GM11168 (cell line): ENCODE measurements around the gene TMEM217.

Experiments used
- in situ Hi-C: fragments of 300-500 bp; cut with MboI; formaldehyde crosslinking; loops from one replicate; pipeline ENCODE4 v1.12.0; 2022; ENCODE audit warnings: low sequenced_read_pairs; ENCODE audit not compliant: unreplicated experiment

The TMEM217 gene

GRCh38 chr6:37251211-37251780, 6.6 kb downstream of the TMEM217 start:
- in situ Hi-C loops: no loop called here

DNA sequence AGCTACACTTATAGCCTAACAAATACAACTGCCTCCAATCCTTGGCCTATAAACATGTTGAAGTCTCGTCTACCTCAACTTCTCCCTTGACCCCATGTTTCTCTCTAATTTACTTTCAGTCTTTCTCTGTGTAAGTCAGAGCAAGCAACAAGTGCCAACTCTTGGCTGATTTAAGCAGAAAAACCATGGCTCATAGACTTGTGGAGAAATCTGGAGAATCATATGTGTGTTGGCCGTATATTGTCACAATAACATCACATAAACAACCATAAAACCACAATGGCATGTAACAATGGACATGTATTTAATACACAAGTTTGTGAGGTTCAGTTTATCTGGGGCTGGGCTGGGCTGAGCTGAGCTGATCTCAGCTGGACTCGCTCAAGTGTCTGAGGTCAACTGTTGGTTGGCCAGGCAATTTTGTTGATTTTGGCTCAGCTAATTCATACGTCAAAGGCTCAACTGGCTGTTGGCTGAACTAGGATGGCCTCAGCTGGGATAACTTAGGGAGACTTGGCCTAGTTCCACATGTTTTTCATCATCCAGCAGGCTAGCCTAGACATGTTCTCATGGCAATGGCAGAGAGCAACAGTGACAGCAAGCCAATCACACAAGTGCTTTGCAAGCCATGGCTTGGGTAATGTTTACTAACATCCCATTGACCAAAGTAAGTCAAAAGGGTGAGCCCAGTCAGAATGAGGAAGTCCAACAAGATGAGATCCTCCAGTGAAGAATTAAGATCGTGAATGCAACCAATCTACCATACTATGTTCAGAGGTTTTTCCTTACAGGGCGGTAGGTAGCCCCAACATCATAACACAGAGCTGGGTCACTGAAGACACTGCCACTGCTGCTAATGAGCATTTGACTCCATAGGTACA, 13.3 kb downstream of the TMEM217 start:
- in situ Hi-C loops: no loop called here

- in situ Hi-C loops: no loop called here
Observed at GRCh38 chr6:37243816-37244370, 14.1 kb downstream of the TMEM217 start.

DNA sequence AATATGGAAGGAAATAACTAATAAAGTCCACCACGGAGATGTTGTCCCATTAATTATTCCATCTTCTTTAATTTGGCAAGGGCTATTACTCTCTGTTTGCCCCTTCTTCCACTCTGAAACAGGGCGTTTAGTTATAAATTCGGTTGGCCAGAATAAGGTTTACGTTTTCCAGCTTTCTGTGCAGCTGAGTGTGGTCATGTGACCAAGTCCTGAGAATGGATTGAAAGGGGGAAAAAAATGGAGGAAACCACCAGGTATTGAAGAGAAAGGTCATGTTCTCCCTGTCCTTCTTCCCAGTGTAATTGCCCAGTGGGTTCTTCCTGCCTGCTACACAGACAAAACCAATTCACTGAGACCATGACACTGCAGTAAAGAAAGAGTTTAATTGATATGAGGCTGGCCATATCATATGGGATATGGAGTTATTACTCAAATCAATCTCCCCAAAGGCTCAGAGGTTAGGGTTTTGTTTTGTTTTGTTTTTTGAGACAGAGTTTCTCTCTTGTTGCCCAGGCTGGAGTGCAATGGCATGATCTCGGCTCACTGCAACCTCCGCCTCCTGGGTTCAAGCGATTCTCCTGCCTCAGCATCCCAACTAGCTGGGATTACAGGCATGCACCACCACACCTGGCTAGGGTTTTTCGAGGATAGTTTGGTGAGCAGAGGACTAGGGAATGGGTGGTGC, 14.7 kb downstream of the TMEM217 start:
- in situ Hi-C loops: no loop called here

GRCh38 chr6:37242429-37243052, 15.4 kb downstream of the TMEM217 start:
- in situ Hi-C loops: no loop called here

- in situ Hi-C loops: no loop called here
Observed at GRCh38 chr6:37241775-37242428, 16.0 kb downstream of the TMEM217 start.

DNA sequence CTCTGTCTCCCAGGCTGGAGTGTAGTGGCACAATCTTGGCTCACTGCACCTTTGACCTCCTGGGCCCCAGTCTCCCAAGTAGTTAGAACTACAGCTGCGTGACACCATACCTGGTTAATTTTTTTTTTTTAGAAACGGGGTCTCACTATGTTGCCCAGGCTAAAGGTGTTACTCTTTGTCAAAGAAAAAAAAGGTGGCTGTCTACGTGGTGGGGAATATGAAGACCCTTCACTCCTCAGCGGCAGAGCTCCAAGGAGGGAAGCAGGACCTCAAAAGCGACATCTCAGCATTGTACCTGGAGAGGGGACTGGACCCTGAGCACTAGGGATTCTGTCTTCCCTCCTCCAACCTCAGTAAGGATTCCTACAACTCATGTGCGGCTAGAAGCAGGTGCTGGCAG, 16.8 kb downstream of the TMEM217 start:
- in situ Hi-C loops: no loop called here

- in situ Hi-C loops: no loop called here
Observed at GRCh38 chr6:37239950-37240713, 17.8 kb downstream of the TMEM217 start.

DNA sequence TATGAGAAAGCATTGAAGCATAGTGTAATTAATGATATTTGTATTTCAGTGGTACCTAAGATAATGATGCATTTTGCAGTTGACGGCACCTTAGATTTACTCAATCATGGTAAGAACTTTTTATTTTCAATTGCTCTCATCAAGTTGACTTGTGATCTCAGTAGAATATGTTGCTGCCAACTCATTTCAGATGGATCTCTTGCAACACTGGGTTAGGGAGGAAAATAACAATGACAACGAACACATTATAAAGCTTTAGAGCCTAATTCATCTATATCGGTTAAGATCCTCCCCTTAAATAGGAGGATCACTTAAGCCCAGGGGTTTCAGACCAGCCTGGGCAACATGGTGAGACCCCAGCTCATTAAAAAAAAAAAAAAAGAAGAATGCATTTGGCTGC, 18.4 kb downstream of the TMEM217 start:
- in situ Hi-C loops: no loop called here

DNA sequence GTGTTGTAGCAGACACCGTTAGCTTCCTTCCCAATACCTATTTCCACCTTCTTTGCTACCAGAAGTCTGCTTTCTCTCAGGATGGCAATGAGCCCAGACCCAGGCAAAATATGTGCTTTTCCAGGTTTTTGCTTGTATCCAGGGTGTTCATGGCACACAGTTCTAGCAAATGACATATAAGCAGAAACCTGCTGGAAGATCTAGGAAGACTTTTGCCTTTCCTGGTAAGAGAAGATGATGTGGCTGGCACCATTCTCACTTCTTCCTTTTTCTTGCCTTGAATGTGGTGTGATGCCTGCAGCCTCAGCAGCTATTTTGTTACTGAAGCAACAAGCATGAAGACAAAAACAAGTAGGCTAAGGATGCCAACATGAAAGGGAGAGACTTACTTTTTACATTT, 19.6 kb downstream of the TMEM217 start:
- in situ Hi-C loops: no loop called here

DNA sequence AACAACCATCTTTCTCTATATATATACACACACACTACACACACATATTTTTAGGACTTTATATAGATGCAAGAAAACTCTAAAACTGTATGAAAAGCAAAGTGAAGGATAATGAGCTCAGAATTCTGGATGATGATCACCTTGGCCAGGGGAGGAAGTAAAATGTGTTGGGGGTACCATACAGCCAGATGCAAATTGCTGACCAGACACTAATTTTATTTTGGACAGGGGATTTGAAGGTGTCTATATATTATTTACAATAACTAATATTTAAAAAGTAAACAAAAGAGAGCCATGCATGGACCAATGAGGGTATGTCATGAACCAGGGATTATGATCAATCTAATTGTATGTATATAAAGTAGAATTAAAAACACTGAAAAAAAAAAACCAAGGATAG, 20.2 kb downstream of the TMEM217 start:
- in situ Hi-C loops: no loop called here

DNA sequence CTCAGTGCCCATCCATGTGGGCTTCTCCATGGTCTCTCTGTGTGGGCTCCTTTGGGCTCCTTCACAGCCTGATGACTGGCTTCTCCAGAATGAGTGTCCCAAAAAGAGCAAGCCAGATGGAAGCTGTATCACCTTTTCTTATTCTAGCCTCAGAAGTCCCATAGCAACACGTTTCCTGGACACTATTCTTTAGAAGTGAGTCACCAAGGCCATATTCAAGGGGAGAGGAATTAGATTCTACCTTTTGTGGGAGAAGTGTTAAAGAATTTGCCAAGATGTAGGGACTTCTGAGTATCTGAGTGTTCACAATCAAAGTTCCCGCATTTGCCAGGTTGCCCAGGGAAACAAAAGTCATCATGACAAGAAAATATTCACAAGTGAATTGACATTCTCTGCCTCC, 21.0 kb downstream of the TMEM217 start:
- in situ Hi-C loops: no loop called here

DNA sequence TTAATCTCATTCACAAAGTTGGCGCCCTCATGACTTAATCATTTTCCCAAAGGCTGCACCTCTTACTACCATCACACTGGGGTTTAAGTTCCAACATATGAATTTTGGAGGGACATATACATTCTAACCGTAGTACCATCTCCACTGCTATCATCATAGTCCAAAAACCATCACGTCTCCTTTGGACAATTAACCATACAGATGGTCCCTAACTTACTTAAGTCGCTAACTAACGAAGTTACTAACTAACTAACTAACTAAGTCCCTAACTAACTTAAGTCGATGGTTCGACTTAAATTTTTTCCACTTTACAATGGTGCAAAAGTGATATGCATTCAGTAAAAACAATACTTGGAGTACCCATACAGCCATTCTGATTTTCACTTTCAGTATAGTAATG, 24.4 kb downstream of the TMEM217 start:
- in situ Hi-C loops: no loop called here

DNA sequence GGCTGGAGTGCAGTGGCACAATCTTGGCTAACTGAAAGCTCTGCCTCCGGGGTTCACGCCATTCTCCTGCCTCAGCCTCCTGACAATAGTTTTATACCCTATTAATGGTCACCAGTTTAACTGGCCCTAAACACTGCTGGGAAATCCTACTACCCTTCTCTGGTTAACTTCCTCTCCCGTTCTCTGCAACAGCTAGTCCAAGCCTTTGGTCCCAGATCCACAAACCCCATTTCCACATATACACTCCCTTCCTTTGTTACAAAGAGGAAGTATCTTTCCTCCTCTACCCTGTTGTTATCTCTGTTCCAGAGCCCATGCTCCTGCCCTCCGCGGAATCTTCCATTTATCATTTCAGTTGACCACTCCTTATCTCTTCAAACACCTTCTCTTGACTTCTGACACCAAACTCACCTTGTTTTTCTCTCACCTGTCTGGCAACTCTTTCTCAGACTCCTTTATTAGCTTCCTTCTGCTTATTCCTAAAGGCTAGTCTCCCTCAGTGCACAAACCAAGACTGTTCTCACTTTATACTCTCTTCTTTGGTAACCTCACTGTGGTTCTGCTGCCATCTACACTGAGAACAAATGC, 25.4 kb downstream of the TMEM217 start:
- in situ Hi-C loops: no loop called here

DNA sequence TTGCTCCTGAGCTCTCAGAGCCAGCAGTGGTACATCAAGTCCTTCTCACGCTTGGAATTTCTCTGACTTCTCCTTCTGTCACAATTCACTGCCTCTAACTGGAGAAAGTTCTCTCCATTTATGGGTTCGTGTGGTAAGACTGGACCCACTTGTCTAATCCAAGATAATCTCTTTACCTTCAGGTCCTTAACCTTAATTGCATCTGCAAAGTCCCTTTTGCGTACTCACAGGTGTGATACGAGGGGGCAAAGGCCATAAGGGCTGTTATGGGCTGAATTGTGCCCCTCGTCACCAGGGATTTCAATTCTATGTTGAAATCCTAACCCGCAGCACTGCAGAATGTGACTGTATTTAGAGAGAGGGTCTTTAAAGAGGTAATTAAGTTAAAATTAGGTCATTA, 27.8 kb downstream of the TMEM217 start:
- in situ Hi-C loops: no loop called here

- in situ Hi-C loops: no loop called here
Observed at GRCh38 chr6:37225350-37226169, 32.4 kb downstream of the TMEM217 start.

DNA sequence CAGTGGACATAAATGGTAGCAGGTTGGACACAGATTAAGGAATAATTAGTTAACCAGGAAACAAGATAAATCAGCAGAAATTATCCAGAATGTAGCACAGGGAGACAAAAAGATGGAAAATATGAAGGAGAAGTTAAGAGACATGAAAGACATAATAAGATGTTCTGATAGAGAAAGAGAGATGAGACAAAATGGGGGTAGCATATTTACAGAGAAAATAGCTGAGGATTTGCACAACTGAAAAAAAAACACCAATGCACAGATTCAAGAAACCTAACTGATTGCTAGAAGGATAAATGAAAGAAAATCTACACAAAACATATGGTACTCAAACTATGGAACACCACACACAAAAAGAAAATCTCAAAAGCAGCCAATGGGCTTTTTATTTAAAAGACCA, 35.0 kb downstream of the TMEM217 start:
- in situ Hi-C loops: loop anchor here (25.0 kb wide), 1 partner anchor 336 kb away; the partner anchor contains the start of gene C6orf89
